Activated naive CD8-positive, alpha-beta T cell treated with anti-CD3 and anti-CD28 coated beads, Interleukin-2, amount 50 U/mL, for 16 hours (primary cell): ENCODE results near the gene GGCT.

Source experiments
- DNase-seq: peaks from one replicate; pipeline ENCODE4 v3.0.0-alpha.2; 2020; ENCODE audit warnings: low read depth, low spot score

Gene GGCT

DNA sequence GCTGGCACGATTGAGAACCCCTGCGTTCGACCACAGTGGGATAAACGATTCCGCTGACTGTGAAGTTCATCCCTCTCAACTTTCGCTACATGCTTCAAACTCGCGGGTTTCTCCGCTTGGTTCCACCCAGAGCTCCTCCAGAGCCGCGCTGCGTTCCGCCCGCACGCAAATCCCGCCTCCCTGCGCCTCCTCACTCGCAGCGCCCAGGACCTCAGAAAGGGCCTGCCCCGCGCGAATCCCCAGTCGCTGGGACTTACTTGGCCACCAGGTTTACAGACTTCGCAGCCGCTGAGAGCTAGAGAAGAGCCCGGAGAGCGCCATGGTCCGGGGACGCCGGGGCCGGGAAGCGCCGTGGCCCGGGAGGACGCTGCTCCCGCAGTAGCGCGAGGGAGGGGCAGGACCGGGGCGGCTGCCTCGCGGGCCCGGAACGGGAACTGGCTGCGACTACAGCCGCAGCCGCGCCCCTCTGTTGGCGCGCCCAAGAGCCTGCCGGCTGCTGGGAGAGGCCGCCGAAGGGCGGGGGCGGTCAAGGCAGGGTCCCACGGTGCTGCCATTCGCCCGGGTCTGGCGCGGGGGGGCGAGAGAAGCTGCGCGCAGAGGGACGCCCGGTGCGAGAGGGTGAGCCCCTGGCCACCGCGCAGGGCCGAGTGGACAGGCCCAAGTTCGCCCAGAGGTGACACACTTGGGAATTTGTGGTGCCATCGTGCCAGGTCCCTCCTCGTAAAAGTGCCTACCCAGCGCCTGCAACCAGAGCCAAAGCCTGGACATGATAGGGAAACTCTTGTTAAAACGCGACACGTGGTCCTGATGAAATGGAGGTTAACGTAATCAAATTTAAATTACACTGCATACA is 26.1 kb downstream of the GGCT start, which contains the start of gene NOD1:
Gene NOD1 (minus strand): TSS at position 436 of the 853 bp plus-strand sequence. CDS start 21,863 bp downstream, outside the sequence.
- DNase-seq, result peak; percentile 23

DNA sequence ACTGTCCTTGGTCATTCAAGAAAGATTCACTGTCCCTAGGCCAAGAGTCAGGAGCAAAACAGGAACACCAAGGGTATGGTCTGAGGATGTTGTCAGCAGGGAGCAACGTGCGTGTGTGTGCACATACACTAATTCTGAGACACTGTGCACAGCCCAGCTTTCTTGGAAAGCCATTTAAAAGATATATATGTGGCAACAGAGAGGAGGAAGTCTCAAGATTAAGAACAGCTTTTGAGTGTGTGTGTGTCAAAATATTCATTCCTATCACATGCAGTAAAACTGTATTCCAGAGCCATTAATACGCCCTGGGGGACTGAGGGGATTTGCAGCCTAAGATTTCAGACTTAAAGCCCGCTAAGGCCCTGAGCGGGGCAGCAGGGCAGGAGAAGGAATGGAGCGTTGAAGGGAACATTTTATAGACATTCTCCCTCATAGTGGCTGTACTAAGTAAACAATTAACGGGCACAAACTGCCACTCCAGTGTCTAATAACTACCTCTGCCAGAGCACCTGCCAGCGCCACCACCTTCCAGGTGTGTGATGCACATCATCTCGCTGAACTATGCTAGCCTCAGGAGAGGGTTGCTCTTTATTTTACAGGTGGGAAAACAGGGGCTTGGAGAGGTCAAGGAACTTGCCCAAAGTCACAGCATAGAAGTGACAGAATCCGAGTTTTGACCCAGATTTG is 28.0 kb downstream of the GGCT start:
- no peak for DNase-seq

DNA sequence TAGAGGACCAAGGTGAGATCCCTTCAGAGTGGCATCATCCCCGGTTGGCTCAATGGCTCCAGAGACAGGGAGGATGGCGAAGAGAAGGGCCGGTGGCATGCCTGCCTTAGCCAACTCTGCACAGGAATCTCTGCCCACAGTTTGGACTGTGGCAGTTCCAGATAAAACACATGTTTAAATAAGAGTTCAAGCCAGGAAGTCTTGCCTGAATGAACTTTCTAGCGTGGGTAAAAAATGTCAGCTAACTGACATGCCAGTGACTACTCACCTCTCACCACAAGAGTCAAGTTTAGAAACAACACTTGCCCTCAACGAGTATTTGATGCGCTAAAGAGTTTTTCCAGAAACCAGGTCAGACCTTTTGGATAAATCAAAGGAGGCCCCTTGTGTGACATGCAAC is 29.0 kb downstream of the GGCT start:
- no peak for DNase-seq

DNA sequence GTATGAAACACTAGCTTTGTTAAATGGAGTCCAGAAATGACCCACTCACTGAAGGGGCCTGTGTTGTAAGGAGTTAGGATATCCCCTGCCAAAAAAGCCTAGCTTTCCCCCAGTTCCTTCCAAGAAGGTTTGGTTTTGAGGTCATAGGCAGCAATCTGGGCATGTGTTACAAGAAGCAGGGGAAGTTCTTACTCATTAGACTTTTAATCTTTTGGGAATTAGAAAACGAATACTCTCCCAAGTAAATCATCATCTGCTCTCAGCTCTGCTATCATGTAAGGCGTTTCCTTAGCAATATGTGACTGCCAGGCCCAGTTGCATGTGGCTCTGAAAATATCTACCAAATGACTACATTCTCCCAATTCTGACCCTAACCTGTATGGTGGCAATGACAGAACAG is 29.7 kb downstream of the GGCT start:
- no peak for DNase-seq

DNA sequence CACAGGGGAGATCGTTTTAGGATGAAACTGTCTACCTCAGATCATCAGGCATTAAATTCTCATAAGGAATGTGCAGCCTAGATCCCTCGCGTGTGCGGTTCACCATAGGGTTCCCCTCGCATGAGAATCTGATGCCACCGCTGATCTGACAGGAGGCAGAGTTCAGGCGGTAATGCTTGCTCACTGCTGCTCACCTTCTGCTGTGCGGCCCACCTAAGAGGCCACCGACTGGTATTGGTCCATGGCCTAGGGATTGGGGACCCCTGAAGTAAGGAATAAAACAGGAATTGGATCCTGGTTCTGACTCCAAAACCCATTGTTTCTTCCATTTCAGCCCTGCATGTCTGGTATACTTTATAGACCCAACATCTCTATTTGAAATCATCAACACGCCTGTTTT is 30.1 kb downstream of the GGCT start:
- DNase-seq, result no peak

DNA sequence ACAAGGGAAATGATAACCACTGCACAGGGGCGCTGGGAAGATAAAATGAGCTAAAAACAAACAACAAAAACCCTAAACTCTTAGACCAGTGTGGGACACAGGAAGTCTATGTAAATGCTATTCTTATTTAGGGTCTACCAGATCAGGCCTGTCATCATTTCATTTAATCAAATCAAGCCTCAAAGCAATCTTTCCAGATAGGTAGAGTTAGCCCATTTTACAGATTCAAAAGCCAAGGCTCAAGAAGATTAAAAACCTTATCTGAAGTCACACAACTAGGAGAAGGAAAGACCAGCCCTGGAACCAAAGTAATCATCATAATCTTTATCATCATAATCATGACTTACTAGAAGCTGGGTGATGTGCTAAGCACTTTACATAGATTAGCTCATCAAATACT is 30.7 kb downstream of the GGCT start:
- no peak for DNase-seq

DNA sequence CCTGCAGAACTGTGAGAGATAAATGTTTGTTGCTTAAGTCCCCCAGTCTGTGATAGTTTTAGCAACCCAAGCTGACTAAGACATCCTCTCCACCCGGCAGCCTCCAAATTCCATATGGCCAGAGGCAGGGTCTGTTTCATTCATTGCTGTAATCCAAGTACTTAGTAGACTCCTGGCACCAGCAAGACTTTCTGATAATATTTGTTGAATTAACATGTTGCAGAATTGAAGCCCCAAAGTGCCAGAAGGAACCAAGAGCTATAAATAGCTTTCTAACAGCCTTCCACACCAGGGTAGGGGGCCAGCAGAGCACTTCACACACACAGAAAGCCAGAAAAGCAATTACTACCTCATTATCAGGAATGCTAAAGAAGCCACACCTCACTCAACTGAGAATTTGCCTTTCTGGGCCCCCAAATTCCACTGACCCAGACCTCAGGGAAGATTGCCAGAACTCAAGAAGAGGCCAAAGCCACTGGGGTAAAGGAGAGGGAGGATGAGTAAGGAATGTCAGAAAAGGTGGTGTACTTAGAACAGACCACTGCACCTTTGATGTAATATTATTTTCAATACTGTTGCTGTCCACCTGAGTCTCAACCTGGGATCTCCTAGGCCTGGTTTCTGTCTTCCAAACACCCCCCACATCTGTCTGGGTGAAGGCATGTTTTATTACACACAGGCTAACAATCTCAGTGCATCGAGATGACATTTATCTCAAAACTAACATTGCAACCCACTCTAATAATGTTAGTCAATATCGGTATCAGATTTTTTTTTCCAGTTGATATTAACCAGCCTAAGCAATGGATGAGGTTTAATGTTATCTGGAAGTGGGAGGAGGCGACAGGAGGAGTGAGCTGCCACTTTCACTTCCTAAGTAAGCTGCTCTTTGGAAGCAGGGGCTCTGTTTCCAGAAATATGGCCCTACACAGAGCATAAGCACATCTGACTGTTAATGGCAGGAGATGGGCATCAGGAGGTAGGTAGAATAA is 31.5 kb downstream of the GGCT start:
- DNase-seq, result no peak

DNA sequence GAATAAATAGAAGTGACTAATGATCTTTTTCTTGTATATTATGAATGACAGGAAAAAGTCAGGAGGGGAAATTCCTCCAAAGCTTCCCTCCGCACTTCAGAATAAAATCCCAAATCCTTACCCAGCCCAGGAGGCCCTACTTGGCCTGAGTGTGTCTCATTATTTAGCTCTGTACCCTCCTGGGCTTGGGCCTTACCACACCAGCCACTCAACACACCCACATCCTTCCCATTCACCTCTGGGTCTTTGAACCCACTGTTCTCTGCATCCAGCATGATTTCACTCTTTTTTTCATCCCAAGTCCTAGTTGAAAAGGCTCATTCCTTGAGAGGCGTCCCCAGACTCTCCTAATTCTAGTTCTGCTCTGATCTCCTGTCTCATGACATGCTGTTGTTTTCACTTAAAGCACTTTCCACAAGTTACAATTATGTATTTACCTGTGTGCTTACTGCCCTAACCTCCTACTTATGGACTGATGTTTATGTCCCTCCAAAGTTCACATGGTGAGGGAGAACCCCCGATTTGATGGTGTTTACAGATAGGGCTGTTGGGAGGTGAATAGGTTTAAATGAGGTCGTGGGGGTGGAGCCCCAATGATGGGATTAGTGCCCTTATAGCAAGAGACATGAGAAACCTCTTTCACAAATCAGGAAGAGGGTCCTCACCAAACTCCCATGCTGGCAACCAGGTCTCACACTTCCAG is 32.4 kb downstream of the GGCT start:
- DNase-seq, result no peak

DNA sequence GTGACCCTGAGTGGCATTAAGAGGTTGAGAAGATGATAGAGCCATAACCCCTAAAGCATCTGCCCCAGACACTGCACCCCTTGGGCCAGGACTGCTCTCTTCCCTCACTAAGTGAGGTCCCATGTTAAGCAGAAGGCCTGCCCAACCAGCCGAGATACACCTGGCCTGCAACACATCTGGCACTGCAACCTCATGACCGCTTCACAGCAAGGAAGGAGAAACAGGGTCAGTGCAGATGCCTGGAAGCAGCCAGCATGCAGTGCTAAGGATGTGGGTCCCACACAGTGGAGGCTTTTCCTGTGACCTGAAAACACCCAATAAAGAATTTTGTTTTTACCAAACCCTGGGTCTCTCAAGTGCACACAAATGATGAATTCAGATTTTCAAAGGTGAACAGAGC is 33.4 kb downstream of the GGCT start:
- DNase-seq, result no peak

DNA sequence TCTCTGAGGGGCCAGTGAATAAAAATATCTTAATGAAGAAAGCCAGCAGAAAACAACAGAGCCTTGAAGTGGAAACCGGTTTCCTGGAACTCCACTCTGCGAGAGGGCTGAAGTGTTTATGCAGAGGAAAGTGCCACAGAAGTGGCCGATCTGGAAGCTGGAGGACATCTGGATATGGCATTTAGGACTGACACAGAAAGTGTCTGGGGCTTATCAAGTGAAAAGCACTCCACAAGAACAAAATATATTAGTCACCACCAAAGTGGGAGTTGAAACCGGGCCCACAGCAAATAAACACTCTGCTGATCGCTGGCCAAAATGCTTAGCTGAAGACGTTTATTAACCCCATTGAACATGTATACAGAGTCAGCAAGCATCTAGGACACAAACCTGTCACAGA is 33.9 kb downstream of the GGCT start:
- no peak for DNase-seq

DNA sequence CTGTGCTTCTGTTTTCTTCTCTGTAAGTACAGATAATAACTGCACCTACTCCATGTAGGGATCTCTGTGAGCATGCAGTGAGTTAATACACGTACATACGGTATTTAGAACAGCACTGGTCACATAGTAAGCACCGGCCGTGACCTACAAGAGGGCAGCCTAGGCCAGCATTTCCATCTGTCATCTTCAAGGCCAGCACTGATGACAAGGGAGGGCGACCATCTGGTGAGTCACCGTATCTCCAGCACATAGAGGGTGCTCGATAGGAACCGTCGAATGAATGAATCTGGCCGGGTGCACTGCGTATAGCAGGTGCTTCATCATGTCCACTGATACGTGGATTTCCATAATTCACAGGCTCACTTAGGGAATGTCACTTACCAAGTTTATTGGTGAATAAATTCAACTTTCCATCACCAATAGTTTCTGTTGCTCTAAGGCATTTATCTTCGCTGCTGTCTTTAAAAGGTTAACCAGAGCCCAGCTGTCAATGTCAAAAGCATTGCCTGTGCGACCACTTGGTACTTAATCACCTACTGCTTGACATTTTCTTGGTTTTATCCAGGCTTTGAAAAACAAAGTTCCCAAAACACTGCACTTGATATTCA is 34.4 kb downstream of the GGCT start:
- DNase-seq, result no peak

DNA sequence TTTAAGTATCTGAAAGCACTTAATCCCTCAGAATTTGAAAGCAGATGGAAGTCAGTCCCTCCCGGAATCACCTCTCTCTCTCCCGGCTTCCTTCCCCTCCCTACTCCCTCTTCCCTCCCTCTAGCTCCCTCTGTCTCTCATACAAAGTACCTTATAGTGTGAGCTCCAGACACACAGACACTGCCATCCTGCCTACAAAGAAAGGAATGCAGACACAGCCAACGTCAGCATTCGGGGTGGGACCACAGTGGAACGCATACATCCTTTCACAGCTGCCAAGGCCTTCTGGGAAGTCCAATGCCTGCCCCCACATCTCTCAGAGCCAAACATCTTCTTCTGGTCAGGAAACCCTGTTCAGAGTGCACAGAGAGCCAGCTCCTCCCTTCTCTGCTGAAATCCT is 35.3 kb downstream of the GGCT start:
- DNase-seq, result no peak

DNA sequence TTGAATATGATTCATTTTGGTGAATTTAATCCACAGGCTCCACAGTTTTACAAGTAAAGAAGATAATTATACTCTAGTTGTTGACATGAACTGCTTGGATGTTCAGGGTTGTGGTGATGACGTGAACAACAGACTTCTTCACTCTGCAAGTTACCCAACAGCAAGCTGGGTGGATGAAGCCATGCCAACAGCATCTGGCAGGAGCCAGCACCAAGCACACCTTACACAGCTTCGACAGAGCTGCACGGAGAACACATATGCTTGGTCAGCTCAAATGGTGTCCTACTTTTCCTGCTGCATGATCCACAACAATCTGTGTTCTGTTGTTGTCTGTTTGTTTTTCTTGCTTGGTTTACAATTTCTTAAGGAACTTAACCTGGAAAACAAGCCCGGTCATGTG is 35.8 kb downstream of the GGCT start:
- DNase-seq, result no peak

DNA sequence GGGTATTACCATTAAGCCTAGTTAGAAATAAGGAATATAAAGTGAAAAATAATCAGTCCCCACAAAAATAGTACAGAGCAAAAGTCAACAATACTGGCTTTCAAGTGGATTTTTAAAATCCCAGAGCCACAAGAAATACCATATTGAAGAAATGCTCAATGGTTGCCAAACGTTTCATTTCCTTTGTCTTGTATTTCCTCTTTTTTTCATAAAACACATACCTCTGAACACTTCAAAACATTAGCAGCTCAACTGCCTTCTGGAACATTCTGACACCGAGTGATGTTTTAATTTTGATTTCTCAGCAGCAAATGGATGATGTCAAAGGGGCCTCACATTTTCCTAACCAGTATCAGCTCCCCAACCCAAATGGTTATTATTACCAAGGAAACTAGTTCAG is 36.6 kb downstream of the GGCT start:
- DNase-seq, result no peak

DNA sequence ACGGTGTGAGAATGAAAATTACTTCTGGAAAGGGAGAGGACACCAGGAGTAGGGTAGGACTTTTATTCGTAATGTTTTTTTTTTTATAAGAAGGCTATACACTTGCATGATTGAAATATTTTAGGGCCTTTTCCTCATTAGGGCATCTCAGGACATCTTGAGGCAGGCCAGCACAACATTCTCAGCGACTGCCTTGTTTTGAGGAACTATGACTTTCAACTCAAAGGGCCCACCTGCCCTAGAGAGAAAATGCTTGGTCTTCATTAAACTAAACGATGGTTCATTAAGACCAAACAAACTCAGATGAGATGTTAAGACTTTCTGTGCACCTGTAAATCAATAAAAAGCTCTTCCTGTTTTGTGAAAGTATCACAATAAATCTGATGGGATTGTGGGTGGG is 37.4 kb downstream of the GGCT start:
- no peak for DNase-seq

DNA sequence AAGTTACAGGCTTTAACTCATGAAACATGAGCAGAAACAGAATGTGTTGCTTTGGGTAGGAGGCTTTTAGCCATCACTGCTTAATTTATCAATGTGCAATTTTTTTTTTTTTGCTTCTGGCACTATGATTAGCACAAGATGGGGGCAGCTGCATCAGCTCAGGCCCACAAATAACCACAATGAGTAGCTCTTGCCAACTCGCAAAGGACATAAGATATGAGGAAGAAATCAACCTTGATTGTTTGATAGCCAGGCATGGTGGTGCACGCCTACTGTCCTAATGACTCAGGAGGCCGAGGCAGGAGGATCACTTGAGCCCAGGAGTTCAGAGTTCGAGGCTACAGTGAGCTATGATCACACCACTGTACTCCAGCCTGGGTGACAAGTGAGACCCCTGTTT is 38.4 kb downstream of the GGCT start:
- DNase-seq, result no peak

DNA sequence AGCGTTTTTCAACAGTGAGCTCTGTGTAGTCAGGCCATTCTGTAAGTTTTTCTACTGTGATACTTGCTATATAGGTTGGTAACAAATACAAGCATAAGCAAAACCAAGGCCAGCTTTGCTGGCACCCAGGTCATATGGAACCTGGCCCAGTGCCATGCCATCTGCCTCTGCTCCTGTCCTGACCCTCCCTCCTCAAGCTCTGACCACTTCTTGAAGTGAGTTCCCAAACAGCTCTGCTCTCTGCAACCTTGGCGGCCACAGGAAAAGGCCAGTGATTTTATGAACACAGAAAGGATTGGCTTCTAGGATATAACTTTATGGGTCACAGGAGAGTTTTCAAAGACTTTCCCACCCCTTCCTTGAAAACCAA is 38.8 kb downstream of the GGCT start:
- no peak for DNase-seq

DNA sequence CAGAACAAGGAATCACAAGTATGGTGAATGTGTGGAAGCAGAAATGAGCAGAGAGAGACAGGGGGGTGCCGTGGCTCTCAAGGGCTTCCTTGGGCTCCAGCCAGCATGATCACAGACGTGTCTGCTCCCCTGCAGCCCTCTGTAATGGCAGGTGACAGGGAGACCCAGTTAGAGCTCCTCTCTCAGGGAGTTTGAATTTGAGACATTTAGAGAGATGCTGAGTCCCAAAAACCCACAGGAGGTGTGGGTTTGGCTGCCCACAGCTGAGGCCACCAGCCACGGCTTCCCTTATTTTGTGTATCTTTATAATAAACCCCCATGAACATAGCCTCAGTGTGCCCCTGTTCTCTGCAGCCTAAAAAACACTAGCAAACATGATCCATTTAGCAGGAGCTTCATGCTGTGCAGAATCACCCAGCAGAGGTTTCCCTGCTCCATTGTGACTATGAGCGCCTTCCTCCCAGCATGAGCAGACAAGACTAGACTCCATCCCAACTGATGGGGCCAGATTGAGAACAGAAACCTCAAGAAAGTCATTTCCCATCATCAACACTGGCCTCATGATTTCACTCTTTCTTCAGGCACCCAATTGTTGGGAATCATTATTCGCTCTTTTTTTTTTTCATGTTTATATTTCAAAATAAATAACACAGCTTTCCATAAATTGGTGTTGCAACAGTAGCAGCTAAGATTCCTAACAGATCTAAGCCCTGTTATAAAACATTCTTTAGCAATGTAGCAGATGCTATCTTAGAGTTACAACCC is 39.4 kb downstream of the GGCT start:
- DNase-seq, result no peak

DNA sequence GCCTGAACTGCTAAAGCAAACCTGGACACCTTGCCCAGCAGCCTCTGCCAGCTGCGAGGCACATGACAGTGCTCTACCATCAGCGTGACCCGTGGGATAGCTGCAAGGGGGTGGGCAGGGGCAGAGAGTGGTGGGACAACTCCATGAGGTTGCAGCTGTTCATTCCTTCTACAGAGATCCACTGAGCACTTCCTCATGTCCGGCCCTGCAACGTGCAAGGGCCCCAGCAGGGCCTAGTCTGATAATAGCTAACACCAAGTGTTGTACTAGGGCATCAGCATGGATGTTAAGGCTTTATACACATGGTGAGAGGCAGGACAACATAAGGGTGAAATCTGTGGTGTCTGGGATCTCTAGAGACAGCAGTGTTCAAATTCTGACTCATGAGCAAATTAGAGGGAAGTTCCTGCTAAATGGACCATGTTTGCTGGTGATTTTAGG is 40.4 kb downstream of the GGCT start:
- DNase-seq, result no peak
